PFSK-1 (cell line): Measurements from ENCODE around the gene TCAP.

Experiments used
- POLR2AphosphoS5 ChIP-seq: IDR thresholded peaks from 2 replicates; pipeline ENCODE4 v1.6.1; 2012; ENCODE audit warnings: low read depth, mild to moderate bottlenecking, control low read depth, low read length, moderate library complexity
- TF ChIP-seq, protein P1 (sequence below), 2 experiments: IDR thresholded peaks; 2 replicates each; pipeline versions ENCODE4 v1.6.1 to v1.8.0; 2011 to 2012; ENCODE audit warnings: low read depth in 2 of 2, low read length in 2 of 2, control low read depth in 1 of 2, inconsistent platforms in 1 of 2, mild to moderate bottlenecking in 1 of 2, moderate library complexity in 1 of 2; ENCODE audit not compliant: insufficient read depth in 1 of 2

DNA sequence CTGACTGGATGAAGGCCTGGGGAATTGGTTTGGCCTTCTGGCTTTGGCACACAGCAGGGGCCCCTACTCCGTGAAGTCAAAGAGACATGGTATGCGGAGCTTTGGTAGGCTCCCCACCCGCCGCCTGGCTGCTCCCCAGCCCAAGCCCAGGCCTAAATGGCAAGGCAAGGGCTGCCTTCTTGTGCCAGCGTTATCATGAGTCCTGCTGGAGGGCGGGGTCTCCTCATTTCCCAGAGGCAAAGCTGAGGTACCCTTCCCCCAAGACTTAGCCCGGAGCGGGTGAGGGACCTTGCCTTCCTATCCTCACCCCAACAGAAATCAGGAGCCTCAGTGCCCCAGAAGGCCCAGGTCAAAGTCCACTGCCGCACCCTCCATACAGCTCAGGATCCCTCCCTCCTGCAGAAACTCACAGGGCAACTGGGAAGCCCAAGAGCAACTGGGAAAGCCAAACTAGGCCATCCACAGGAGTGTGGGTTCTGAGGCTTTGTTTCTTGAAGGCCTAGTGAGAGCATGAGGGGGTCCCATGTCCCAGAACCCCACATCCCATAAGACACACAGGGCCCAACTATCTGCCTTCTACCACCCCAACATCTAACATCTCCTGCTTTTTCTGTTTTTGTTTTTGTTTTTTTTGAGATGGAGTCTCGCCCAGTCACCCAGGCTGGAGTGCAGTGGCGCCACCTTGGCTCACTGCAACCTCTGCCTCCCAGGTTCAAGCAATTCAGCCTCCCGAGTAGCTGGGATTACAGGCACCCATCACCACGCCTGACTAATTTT is 13.4 kb downstream of the TCAP start:
- TF ChIP-seq POLR2AphosphoS5: no peak
- TF ChIP-seq, protein P1, sequence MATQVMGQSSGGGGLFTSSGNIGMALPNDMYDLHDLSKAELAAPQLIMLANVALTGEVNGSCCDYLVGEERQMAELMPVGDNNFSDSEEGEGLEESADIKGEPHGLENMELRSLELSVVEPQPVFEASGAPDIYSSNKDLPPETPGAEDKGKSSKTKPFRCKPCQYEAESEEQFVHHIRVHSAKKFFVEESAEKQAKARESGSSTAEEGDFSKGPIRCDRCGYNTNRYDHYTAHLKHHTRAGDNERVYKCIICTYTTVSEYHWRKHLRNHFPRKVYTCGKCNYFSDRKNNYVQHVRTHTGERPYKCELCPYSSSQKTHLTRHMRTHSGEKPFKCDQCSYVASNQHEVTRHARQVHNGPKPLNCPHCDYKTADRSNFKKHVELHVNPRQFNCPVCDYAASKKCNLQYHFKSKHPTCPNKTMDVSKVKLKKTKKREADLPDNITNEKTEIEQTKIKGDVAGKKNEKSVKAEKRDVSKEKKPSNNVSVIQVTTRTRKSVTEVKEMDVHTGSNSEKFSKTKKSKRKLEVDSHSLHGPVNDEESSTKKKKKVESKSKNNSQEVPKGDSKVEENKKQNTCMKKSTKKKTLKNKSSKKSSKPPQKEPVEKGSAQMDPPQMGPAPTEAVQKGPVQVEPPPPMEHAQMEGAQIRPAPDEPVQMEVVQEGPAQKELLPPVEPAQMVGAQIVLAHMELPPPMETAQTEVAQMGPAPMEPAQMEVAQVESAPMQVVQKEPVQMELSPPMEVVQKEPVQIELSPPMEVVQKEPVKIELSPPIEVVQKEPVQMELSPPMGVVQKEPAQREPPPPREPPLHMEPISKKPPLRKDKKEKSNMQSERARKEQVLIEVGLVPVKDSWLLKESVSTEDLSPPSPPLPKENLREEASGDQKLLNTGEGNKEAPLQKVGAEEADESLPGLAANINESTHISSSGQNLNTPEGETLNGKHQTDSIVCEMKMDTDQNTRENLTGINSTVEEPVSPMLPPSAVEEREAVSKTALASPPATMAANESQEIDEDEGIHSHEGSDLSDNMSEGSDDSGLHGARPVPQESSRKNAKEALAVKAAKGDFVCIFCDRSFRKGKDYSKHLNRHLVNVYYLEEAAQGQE (IDR thresholded peaks at IDR 0.05; ENCODE audit: insufficient read depth in 1 of 2, low read depth in 2 of 2, low read length in 2 of 2): no peak
